HEK293 (cell line): Measurements from ENCODE around the gene LRRK1.

Experiments used
- BCL11A ChIP-seq: fragments of 450-650 bp; formaldehyde crosslinking; IDR thresholded peaks from 2 replicates; pipeline ENCODE4 v1.5.1; 2016; ENCODE audit warnings: low read depth, missing biosample characterization, missing genetic modification characterization
- CTCF ChIP-seq: fragments of 450-650 bp; formaldehyde crosslinking; IDR thresholded peaks from 2 replicates; pipeline ENCODE4 v1.5.1; 2016; ENCODE audit warnings: missing biosample characterization, missing genetic modification characterization
- ELK4 ChIP-seq: IDR thresholded peaks from 2 replicates; pipeline ENCODE4 v1.6.1; 2011; ENCODE audit warnings: mild to moderate bottlenecking, low read depth, low read length, borderline replicate concordance
- PRDM4 ChIP-seq: fragments of 450-650 bp; formaldehyde crosslinking; IDR thresholded peaks from 2 replicates; pipeline ENCODE4 v1.5.1; 2017; ENCODE audit warnings: missing biosample characterization, missing genetic modification characterization
- ZNF114 ChIP-seq: fragments of 450-650 bp; formaldehyde crosslinking; IDR thresholded peaks from 2 replicates; pipeline ENCODE4 v1.5.0; 2017; ENCODE audit warnings: missing biosample characterization, missing genetic modification characterization
- ZNF530 ChIP-seq: fragments of 450-650 bp; formaldehyde crosslinking; IDR thresholded peaks from 2 replicates; pipeline ENCODE4 v1.5.1; 2016; ENCODE audit warnings: low read depth, missing biosample characterization, missing genetic modification characterization
- ZNF549 ChIP-seq: fragments of 450-650 bp; IDR thresholded peaks from 2 replicates; pipeline ENCODE4 v1.5.1; 2018; ENCODE audit warnings: missing biosample characterization, missing genetic modification characterization, mild to moderate bottlenecking, inconsistent platforms, moderate library complexity

GRCh38 chr15:100923902-100924301 lies 4.7 kb downstream of the LRRK1 start:
- TF ChIP-seq ZNF549 (no peak), CTCF (tag by site-specific recombination) (no peak), ZNF530 (tag by site-specific recombination) (no peak), PRDM4 (no peak), ELK4 (no peak), ZNF114 (tag by site-specific recombination) (no peak), BCL11A (no peak)
